Natural killer cell (primary cell): ENCODE data around the gene TAGAP. TPM values are rescaled to one million over a fixed set of nuclear protein-coding genes. Genes with fewer than 3 reads are reported as not detected.
A peak's percentile ranks its signal among the peaks of the same experiment; 100 is the strongest.

Source experiments
- ATAC-seq, 3 donors: fragments of 150-1000 bp in 2 of 3; fragments of 200-7000 bp in 1 of 3; cut with Tn5 transposase; 1 replicate in 1 of 3; 2 replicates in 2 of 3; pipeline ENCODE4 v1.10.0; 2021; ENCODE audit warnings: mild to moderate bottlenecking in 2 of 3, moderate library complexity in 2 of 3
- DNase-seq, 2 donors: peaks; one replicate each; pipeline versions ENCODE4 v3.0.0 to v3.0.0-alpha.2; 2013 to 2021; ENCODE audit warnings: mixed read lengths in 1 of 2
- H3K27ac ChIP-seq: one replicate; pipeline ENCODE4 v1.5.1; 2013; ENCODE audit warnings: mild to moderate bottlenecking, low read length
- H3K27me3 ChIP-seq: one replicate; pipeline ENCODE4 v1.6.1; 2013; ENCODE audit warnings: low read length; ENCODE audit not compliant: control insufficient read depth, insufficient read depth
- H3K36me3 ChIP-seq: one replicate; pipeline ENCODE4 v1.6.1; 2013; ENCODE audit warnings: low read length; ENCODE audit not compliant: control insufficient read depth, insufficient read depth
- H3K4me1 ChIP-seq: one replicate; pipeline ENCODE4 v1.6.1; 2013; ENCODE audit warnings: low read length; ENCODE audit not compliant: control insufficient read depth, insufficient read depth
- H3K4me3 ChIP-seq: one replicate; pipeline ENCODE4 v1.5.1; 2013; ENCODE audit warnings: low read length
- H3K9me3 ChIP-seq: one replicate; pipeline ENCODE4 v1.6.1; 2013; ENCODE audit warnings: low read length; ENCODE audit not compliant: control insufficient read depth, insufficient read depth
- H3K27ac Mint-ChIP-seq, 2 donors: one replicate each; pipeline ENCODE4 v1.8.0; 2022; ENCODE audit warnings: mild to moderate bottlenecking in 2 of 2, mixed read lengths in 2 of 2, moderate library complexity in 1 of 2
- H3K27me3 Mint-ChIP-seq, 2 donors: one replicate each; pipeline ENCODE4 v1.8.0; 2022; ENCODE audit warnings: low read depth in 2 of 2, mixed read lengths in 2 of 2
- H3K36me3 Mint-ChIP-seq: one replicate; pipeline ENCODE4 v1.8.0; 2022; ENCODE audit warnings: mixed read lengths
- H3K4me1 Mint-ChIP-seq, 2 donors: one replicate each; pipeline ENCODE4 v1.8.0; 2022; ENCODE audit warnings: mixed read lengths in 2 of 2
- H3K4me3 Mint-ChIP-seq: one replicate; pipeline ENCODE4 v1.8.0; 2022; ENCODE audit warnings: mild to moderate bottlenecking, moderate library complexity, mixed read lengths
- H3K9me3 Mint-ChIP-seq, 2 donors: one replicate each; pipeline ENCODE4 v1.8.0; 2022; ENCODE audit warnings: mixed read lengths in 2 of 2
- CTCF ChIP-seq: fragments of 200-600 bp; IDR thresholded peaks from one replicate; pipeline ENCODE4 v1.8.0; 2022; ENCODE audit warnings: antibody characterized with exemption
- WGBS: methylation state at CpG from one replicate; pipeline ENCODE4 v1.1.7; 2013; ENCODE audit warnings: missing lambda C conversion rate; ENCODE audit not compliant: insufficient coverage; 5-methylcytosine and 5-hydroxymethylcytosine counted together
- intact Hi-C: fragments of 100-400 bp; cut with micrococcal nuclease; formaldehyde crosslinking; loops from one replicate; pipeline ENCODE4 v1.14.2; 2022
- total RNA-seq, 4 donors: library from RNA; stranded (reverse); fragments of 120-200 nt in 1 of 4; gene quantifications; one replicate each; pipeline versions ENCODE4 v1.2.3 to v1.2.4, GENCODE V29; 2013 to 2022

Gene TAGAP
- total RNA-seq, 3 donors from 2014 or later (not counting 1 experiment from before 2014, with no cell fraction given) = 139 to 291 (median 178) TPM

GRCh38 chr6:159079367-159079766, 34.6 kb upstream of the TAGAP start:
- Mint-ChIP-seq H3K36me3 (no peaks in the 10 kb centered on the region), H3K9me3 (no peaks in the 10 kb centered on the region), H3K27me3 (no peaks in the 10 kb centered on the region), H3K4me3 (no peak overlapping the region), H3K4me1 (peaks cover 36 to 43% of the 10 kb centered on the region in 2 donors), H3K27ac (peak overlapping the region in 1 of 2 donors; percentile 59)
- Histone ChIP-seq H3K27me3 (no peaks in the 10 kb centered on the region), H3K36me3 (no peaks in the 10 kb centered on the region), H3K4me3 (no peak overlapping the region), H3K4me1 (peaks cover 37% of the 10 kb centered on the region), H3K9me3 (no peaks in the 10 kb centered on the region), H3K27ac (no peak overlapping the region)
- ATAC-seq (no peak), DNase-seq (no peak)
- WGBS = 97% methylated on average over 3 of the region's 3 CpGs
- no peak for TF ChIP-seq CTCF
- intact Hi-C loops = no loop called here

- no peaks in the 10 kb centered on the region for H3K36me3 ChIP-seq
- Mint-ChIP-seq H3K27ac (peak overlapping the region in 1 of 2 donors; percentile 78), H3K4me1 (peaks cover 36 to 43% of the 10 kb centered on the region in 2 donors), H3K36me3 (no peaks in the 10 kb centered on the region), H3K27me3 (peaks cover 0 to 2% of the 10 kb centered on the region in 2 donors), H3K4me3 (no peak overlapping the region), H3K9me3 (no peaks in the 10 kb centered on the region)
- H3K27me3 ChIP-seq = no peaks in the 10 kb centered on the region
- H3K4me3 ChIP-seq = no peak overlapping the region
- WGBS = 14% methylated on average over 13 of the region's 13 CpGs
- DNase-seq (peak in 1 of 2 donors; percentile 48), ATAC-seq (peak; percentile 64 to 73 (median 68))
- H3K4me1 ChIP-seq = peaks cover 37% of the 10 kb centered on the region
- H3K27ac ChIP-seq = no peak overlapping the region
- no peak for TF ChIP-seq CTCF
- intact Hi-C loops = no loop called here
- no peaks in the 10 kb centered on the region for H3K9me3 ChIP-seq
These were observed 32.3 kb upstream of the TAGAP start for GRCh38 chr6:159077123-159077522.

GRCh38 chr6:159075506-159076228, 30.9 kb upstream of the TAGAP start:
- no peaks in the 10 kb centered on the region for H3K9me3 Mint-ChIP-seq
- H3K36me3 ChIP-seq = no peaks in the 10 kb centered on the region
- H3K27ac Mint-ChIP-seq = no peak overlapping the region
- no peaks in the 10 kb centered on the region for H3K27me3 ChIP-seq
- intact Hi-C loops = no loop called here
- peaks cover 35 to 43% of the 10 kb centered on the region in 2 donors for H3K4me1 Mint-ChIP-seq
- H3K4me3 Mint-ChIP-seq = no peak overlapping the region
- H3K27me3 Mint-ChIP-seq = peaks cover 2% of the 10 kb centered on the region in 2 donors
- no peak overlapping the region for H3K4me3 ChIP-seq
- H3K27ac ChIP-seq = no peak overlapping the region
- TF ChIP-seq CTCF = no peak
- peaks cover 35% of the 10 kb centered on the region for H3K4me1 ChIP-seq
- no peaks in the 10 kb centered on the region for H3K9me3 ChIP-seq
- no peak for DNase-seq
- H3K36me3 Mint-ChIP-seq = no peaks in the 10 kb centered on the region
- WGBS = 92% methylated on average over 11 of the region's 12 CpGs
- ATAC-seq = no peak

- WGBS = 97% methylated on average over 2 of the region's 2 CpGs
- no peaks in the 10 kb centered on the region for H3K36me3 ChIP-seq
- H3K4me3 ChIP-seq = no peak overlapping the region
- H3K27ac Mint-ChIP-seq = no peak overlapping the region
- H3K9me3 ChIP-seq = no peaks in the 10 kb centered on the region
- peaks cover 2 to 7% of the 10 kb centered on the region in 2 donors for H3K27me3 Mint-ChIP-seq
- ATAC-seq (no peak), DNase-seq (no peak)
- H3K36me3 Mint-ChIP-seq = no peaks in the 10 kb centered on the region
- H3K9me3 Mint-ChIP-seq = no peaks in the 10 kb centered on the region
- intact Hi-C loops = no loop called here
- H3K4me1 Mint-ChIP-seq = peaks cover 27 to 35% of the 10 kb centered on the region in 2 donors
- H3K4me1 ChIP-seq = peaks cover 27% of the 10 kb centered on the region
- no peak overlapping the region for H3K27ac ChIP-seq
- H3K4me3 Mint-ChIP-seq = no peak overlapping the region
- H3K27me3 ChIP-seq = no peaks in the 10 kb centered on the region
- TF ChIP-seq CTCF = no peak
These were observed 30.1 kb upstream of the TAGAP start for GRCh38 chr6:159074876-159075275.
